ENCODE measurements around the gene FARS2.
"Not testable (repeated sequence)": the region's sequence is repeated elsewhere in the genome, so short reads cannot be mapped to it uniquely, and the experiment has no call there.

Gene FARS2

DNA sequence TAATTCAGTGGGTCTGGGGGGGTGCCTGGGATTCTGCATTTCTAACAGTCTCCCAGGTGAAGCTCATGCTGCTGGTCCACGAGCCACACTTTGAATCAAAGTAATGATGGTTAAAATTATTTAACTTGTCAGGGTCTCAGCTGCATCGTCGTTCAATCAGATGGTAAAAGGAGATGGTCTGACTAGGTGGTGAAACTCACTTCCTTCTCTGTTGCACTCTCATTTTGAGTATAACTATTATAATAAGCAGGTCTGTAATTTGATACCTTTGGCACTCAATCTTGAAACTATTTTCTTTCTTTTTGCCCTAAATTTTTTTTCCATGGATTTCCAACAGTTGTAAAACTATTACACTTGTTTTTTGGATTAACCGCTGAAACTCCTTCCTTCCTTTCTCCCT is 292.5 kb downstream of the FARS2 start:
- no peak for DNase-seq

DNA sequence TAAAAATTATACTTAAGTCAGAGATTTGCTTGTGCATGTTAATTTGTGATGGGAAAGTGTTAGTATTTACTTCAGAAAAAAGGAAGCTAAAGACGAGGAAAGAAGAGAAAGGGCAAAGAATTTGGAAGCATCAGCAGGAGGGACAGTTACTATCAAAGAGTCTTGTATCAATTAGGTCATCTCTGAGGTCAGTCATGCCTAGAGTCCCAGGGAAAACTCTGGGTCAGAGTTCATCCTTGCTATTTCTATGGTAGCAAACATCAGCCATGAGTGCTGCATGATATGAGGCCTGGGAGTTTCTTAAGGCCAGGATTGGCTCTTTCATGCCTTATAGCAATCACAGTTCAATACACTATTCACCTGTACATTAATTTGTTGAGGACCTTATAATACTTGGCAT is 292.9 kb downstream of the FARS2 start:
- DNase-seq, result no peak

GRCh38 chr6:5556011-5556410 is 294.7 kb downstream of the FARS2 start:
- DNase-seq, result no peak

- DNase-seq, result no peak
These were observed 296.2 kb downstream of the FARS2 start for GRCh38 chr6:5557506-5557905.

DNA sequence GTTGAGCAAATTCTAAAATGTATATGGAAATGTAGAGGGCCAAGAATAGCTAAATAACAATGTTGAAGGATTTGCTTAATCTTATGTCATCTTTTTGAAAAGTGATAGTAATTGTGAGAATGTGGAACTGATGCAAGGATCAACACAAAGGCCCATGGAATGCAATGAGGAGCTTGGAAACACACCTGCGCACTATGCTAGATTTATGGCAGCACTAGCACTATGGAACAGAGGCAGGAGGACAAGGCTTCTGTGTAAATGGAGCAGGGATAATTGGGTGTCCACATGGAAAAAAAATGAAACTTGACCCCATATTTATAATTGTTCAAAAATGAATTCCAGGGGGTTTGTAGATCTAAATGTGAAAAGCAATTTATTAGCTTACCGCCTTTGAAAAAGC is 298.3 kb downstream of the FARS2 start:
- DNase-seq, result no peak

GRCh38 chr6:5562277-5562676 is 301.0 kb downstream of the FARS2 start:
- DNase-seq, result no peak

DNA sequence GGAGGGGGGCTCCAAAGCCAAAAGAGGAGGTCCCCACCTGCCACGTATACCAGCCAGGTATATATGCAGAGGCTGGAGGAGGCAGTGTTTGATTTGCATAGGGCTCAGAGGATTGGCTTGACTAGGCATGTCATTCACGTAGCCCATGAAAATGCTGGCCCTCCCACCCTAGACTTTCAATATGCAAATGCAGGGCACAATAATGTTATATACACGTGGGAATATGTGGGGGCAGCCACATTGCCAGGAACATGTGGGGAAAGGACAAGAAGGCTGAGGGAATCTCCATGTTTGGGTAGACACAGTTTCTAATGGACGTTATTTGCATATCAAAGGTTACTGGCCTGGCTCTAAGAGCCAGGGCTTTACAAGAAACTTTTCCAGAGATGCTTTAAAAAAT is 301.8 kb downstream of the FARS2 start:
- DNase-seq, result no peak

DNA sequence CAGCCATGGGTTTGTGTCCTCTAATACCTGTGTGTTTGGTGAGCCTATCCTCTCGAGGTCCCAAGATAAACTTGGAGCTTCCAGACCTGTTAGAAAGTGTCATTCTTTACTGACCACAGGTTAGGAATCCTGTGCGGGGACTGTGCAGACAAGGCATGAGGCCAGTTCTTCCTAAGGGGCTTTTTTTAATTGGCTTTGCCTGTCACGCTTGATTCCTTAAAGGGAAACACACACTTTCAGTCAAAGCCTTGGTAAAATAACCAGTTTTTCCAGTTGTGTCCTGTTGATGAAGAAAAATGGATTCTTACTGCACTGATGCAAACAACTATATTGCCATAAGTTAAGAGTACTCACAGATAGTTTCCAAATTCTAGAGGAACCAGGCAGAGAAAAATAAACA is 303.4 kb downstream of the FARS2 start:
- DNase-seq, result not testable (repeated sequence)

DNA sequence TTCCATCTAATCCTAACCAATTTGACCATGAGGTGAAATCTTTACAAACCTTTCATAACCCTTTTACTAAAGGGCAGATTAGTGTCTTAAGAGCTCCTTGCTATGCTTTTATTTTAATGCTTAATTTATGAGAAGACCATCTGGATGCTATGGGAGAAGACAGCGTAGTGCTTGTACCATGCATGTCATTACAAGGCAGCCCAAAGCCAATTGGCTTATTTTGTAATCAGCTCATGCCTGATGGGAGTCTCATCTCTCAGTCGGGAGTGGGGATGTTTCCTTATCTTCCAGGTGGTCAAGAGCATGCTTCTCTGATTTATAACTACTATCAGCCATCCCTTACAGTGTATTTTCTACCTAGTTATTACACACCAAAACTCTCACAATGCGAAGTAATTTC is 304.7 kb downstream of the FARS2 start:
- no peak for DNase-seq

- DNase-seq, result no peak
These were observed 305.4 kb downstream of the FARS2 start for GRCh38 chr6:5566718-5567117.

- DNase-seq, result no peak
These were observed 306.0 kb downstream of the FARS2 start for GRCh38 chr6:5567352-5567751.

GRCh38 chr6:5567890-5568289 is 306.6 kb downstream of the FARS2 start:
- no peak for DNase-seq

DNA sequence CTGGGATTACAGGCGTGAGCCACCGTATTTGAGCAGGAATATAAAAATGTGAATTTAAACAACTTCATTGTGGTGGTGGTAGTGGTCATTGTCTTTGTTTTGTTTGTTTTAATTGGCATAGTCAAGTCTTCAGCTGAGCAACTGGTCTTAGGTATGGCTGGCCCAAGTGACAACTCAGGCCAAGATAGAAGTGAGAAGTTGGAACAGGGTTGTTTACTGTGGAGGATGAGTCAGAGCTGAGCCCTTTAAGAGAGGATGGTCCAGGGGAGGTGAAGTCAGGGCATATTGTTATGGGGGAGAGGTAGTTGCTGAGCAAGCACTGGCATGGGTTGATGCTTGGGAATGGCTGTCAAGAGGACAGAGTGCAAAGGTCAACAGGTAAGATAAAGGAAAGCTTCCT is 308.2 kb downstream of the FARS2 start:
- DNase-seq, result no peak

DNA sequence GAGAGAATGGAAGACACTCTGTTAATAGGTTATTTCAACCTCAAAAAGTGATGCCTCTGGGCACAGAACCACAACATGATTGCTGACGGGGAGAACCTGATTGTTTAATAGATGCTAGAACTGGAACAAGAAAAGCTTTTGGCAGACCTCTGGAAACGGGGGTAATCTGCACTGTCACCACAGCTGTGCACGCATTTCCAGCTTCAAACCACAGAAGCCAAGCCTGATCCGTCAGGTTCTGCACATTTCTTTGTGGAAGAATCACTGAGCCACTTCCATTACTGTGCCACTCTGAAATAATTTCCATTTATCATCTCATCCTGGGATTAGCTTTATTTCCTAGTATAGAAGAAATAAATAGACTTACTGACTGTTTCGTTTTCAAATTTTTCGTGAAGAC is 309.3 kb downstream of the FARS2 start:
- no peak for DNase-seq

DNA sequence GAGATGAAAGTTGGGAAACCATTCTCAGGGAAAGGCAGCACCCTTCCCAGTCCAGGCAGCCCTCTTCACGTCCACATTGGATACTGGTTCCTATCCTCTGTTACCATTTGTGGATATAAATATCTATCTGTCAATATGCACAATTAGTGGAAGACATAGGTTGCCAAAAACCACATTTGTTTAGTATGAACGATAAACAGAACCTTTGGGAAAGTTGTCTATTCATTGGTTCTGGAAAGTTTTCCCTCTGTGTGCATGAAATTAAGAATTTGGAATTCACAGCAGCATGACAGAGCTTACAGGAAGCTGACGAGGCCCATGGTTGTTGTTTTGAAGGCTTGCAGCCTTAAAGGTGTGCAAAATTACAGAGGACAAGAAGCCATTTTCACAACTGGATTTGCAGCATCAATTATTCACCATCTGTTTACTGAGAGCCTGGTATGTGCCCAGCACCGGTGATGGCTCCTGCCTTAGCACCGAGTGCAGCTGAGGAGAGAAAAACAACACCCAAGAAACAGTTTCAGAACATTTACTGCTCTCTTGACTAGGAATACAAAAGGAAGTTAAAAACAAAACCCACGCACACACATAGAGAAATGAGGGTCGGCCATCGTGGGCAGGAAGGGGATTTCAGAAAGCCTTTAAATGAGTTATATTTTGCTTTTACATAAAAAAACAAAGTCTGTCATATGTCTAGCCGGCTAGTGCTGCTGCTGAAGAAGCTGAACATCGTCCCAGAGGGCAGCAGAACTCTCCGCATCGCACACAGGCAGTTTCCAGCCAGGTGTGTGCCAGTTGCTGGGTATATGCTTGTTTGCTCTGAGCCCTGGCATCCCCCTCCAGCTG is 319.6 kb downstream of the FARS2 start:
- no peak for DNase-seq

DNA sequence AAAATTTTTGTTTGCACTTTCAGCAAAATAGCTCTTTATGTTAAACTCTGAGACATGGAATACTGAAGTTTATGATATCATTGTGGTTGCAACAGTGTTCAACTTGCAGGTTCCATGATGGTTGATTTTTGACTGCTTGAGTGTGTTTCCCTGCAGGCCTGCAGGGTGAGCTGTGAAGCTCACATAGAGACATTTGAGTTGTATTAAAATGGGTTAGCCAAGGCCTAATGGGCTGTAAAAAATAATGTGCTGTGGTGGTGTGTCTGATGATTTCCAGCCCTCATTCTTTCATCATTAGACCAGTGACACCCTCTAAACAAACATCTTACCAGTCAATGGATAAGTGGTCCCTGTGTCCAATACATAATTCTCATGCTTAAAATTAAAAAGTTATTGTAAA is 321.4 kb downstream of the FARS2 start:
- DNase-seq, result no peak

DNA sequence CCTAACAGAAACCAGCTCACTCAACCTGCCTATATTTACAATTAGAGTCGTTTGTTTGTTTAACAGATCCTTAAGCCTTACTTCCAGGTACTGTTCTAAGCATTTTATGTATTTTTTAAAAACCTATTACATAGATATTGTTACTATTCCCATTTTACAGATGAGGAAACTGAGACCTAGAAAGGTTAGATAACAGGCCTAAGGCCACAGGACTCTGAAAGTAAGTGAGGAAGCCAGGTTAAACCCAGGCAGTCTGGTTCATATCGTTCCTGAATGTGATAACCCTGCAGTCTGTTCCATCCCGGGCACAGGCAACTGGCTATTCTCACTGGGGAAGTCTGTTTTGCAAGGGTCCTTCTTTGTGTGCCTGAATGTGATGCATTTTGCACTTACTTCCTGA is 322.2 kb downstream of the FARS2 start:
- no peak for DNase-seq

- no peak for DNase-seq
These were observed 322.8 kb downstream of the FARS2 start for GRCh38 chr6:5584078-5584482.

DNA sequence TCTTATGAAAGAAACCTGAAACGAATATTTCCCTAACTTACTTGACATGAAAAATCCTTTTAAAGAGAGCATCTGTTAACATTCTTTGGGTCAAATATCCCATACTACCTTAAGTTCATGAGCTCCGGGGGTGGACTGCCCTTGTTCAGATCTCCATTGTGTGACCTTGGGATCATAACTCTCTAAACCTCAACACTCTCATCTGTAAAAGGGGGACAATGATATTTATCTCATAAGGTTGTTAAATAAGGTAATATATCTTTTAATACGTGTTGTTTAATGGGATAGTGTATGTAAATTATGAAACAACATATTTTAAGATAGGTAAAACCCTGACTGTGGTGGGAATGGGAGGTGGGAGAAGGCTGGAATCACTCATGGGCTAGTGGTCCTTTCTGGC is 326.3 kb downstream of the FARS2 start:
- no peak for DNase-seq

DNA sequence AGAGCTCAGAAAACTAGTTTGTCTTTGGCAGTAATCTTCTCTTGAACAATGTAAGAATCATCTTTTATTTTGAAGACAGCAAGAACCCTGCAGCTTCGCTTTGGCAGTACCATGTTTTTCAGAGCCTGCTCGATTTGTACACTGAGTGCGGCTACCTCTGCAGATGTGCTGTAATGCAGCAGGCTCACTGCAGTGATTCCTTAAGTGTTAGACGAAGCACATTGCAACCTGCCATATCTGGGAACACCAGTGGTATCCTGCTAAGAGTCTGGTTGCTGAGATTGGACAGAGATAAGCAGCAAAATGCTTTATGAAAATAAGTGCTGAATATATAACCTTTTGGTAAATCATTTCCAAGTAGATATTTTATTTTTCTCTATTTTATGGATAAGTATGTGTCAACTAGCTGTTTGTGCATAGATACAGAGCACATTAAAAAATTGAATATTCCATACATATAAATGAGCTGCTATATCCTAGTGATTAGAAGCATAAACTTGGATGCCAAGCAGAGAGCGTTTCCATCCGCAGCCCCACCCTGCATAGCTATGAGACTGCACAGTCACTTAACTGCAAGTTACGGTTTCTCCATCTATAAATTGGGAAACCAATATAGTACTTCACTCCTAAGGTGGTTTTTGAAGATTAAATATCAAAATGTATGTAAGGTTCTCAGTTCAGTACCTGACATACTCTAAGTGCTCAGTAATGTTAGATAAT is 328.3 kb downstream of the FARS2 start:
- no peak for DNase-seq

DNA sequence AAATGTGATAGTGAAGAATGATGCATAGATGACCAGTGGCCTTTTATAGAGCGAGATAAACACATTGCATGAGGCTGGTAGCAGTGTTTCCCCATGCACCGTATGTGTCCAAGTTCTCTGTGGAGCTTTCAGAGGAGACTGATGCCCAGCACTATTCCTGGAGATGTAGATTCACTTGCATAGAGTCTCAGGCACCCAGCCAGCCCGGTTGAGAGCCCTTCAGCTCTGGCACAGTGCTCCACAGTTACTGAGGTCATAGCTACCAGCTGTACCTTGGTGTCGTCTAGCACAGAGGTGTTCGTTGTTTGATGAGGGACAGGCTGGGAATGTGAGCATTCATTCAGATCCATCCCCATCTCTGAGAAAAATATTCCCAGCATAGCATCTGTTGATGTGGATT is 328.9 kb downstream of the FARS2 start:
- DNase-seq, result no peak

DNA sequence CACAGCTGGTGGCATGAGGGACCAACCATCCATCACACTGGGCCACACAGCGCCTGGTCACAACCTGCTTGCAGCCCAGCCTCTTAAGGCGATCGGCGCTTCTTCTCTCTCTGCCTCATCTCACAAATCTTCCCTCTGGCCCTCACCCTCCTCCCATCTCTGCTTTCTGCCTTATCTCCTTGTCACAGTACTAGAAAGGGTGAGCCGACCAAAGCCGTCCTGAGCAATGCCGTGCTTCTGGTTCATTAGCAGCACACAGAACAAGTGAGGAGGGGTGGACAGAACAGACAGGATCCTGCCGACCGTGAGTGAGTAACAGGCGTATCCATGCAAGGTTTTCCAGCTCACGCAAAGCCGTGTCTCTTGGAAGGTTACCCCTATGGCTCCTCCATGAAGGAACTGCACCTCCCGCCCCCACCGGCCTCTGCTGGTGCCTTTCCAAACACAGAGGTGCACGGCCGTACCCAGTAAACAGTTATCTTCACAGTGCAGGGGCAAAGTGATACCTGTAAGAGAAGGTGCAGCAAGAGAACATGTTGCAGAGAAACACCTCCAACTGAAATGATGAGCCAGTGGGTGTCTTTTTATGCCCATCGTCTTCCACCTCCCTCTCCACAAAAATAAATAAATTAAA is 331.7 kb downstream of the FARS2 start:
- no peak for DNase-seq

DNA sequence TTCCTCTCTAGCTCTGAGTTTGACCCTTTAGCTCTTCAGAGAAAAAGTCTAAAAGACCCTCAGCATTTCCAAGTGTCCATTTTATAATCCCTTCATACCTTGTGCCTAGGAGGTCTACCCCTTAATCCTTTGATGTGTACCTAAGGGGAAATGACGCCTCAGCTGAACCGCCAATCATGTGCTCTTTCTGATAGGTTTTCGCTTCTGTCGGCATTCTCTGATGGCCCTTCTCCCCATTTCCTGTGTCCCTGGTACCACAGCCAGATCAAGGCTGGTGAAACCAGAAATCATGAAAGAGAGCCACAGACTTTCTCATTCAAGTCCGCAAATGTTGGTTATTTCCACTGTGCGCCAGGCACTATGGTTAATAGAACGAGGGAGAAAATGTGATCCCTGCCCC is 333.9 kb downstream of the FARS2 start:
- no peak for DNase-seq

DNA sequence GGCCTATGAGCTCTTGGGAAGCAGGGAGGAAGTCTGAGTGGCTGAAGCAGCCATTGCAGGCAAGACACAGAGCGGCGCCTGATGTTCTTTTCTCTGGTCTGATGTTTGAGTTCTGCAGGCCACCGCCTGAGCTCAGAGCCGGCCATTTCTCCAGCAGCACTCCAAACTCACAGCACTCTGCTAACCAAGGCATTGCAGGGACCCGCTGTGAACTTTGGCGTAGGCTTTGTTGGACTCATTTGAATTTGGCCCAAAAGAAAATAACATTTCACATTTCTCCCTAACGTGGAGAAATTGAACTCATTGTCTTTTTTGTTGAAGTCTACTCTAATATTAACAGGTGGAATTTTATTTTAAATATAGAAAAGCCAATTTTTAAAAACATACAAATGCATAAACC is 336.1 kb downstream of the FARS2 start:
- no peak for DNase-seq
